Activated naive CD8-positive, alpha-beta T cell treated with anti-CD3 and anti-CD28 coated beads, Interleukin-2, amount 50 U/mL, for 16 hours (primary cell): ENCODE measurements around the gene FES.

ENCODE experiments used
- DNase-seq: peaks from one replicate; pipeline ENCODE4 v3.0.0-alpha.2; 2020; ENCODE audit warnings: low read depth, low spot score

Gene FES

DNA sequence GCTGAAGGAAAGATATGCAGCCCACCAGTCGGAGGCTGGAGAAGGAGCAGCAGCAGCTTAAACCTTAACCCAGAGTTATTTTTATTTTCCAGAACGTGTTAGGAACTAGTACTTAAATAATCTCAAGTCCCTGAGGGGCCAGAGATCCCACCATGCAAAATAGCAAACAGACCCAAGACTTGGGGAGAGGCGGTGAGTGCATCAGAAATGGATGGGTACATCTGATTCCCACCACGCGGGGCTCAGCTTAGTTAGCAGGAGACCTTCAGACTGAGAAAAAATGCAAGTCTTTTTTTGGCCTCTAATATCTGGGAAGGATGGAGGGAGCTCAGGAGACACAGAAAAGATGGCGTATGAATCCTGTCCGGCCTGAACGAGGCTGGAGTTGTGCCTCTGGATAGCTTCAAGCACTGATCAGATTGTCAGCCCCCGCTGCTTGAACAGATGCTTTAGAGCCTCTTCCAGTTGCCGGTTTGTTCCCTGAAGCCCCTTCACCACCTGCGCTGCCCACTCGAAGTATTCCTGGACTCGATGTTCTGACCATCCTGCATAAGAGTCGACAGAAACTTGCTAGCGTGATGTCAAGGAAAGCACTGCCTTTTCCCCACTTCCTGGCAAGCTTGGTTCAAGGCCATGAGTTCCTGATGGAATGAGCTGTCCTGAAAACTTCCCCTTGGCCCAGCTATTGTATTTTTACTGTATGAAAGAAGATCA, 46.7 kb downstream of the FES start:
- DNase-seq, result no peak

DNA sequence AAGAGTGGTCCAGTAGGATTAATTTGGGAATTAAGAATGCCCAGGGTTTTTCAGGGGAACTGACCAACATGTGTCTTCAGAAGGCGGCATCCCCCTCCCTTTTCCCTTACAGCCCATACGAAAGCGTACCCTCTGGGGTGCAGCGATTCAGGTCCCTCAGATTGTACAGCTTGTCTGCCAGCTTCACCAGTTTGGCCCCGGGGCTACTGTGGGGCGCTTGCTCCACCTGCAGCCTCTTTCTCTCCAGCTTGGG, 47.2 kb downstream of the FES start:
- no peak for DNase-seq

DNA sequence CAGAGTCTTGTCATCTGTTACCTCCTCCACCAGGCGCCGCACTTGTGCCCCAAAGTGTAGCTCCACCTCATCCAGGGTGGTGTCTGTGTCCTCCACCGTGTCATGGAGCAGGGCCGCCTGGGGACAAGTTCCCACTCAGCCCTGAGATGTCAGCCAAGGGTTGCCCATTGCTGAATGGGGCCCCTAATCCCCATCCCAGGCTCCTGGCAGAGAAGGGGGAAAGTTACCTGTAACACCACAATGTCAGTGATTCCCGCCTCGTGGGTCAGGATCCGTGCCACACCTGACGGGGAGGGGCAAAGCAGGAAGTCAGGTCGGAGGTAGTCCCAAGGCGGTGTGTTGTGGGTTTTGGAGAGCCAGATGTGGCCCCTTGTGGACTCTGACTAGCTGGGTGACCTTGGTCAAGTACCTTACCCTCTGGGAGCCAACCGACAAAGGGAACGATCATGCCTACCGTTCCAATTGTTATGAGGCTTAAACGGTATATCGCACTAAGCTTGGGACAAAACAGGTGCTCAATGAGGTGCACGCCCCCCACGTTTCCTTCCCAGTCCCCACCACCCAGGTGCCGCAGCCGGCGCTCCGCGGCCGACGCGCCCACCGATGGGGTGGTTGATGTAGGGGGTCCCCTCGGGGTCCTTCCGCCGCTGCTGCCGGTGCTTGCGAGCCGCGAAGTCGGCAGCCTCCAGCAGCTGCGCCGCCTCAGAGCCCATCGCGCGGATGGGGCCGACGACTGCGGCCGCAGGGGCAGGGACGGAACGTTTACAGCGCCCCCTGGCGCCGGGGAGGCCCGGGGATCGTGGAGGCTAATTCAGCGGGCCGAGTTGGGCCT, 47.7 kb downstream of the FES start, which contains the start of gene HDDC3:
Gene HDDC3 (minus strand): TSS at position 722 of the 832 bp plus-strand sequence. CDS start 9 bp downstream, at position 713.
- DNase-seq, result peak; percentile 77

DNA sequence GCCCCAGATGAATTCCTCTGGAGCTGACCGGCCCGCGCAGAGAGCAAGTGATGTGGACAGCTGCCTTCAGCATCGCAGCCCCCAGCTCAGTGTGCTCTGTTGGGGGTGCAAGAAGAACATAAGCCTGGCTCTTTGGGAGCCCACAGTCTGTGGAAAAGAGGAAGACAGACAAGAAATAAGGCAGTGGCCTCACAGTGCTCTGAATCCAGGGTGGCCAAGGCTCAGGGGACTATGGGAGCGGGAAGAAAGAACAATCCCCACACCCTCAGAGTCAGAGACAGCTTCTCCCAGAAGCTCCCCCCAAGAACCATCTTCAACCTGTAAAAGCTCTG, 48.3 kb downstream of the FES start:
- DNase-seq, result no peak

DNA sequence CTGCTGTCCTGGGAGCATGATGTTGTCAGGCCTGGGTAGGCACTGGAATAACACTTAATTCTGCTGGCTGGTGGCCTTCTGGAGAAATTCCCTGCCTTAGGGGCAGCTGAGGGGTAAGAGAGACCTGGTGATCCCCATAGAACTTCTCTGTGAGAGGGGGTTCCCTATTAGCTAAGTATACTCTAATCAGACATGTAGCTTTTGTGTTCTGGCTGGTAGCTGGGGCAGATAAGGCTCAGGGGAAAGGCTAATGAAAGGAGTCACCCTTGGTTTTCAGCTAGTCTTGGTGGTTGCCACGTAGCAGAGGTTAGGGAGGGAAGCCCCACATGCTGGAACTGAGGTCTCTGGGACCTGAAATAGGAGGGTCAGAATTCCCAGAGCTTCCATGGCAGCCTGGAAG, 49.0 kb downstream of the FES start:
- no peak for DNase-seq

DNA sequence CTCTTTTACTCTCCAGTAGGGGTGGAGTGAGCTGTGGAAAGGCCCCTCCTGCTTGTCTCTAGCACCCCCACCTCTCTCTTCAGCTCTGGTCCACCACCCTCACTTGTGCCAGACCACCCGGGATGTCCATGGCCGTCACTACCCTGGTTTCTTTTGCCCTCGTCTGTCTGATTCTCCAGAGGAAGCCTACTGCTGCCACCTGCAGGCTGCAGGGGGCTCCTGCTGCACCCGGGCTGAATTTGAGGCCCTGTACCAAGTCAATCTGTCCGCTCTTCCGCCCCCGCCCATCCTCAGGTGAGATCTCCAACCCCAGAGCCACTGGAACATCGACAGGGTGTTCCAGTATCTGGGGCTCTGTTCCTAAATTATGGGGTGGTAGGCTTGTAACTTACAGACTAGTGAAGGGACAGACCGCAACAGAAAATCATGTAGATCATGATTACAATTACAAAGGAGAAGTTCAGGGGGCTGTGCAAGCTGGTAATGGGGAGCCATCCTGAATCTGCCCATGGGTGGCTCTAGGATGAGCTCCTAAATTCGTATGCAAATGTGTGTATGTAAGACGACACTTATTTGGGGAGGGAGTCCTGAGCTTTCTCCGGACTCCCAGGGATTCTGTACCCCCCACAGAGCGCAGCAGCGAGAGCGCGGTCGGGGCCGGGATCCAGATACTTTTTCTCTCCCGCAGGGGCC, 50.1 kb downstream of the FES start:
- DNase-seq, result peak; percentile 70

DNA sequence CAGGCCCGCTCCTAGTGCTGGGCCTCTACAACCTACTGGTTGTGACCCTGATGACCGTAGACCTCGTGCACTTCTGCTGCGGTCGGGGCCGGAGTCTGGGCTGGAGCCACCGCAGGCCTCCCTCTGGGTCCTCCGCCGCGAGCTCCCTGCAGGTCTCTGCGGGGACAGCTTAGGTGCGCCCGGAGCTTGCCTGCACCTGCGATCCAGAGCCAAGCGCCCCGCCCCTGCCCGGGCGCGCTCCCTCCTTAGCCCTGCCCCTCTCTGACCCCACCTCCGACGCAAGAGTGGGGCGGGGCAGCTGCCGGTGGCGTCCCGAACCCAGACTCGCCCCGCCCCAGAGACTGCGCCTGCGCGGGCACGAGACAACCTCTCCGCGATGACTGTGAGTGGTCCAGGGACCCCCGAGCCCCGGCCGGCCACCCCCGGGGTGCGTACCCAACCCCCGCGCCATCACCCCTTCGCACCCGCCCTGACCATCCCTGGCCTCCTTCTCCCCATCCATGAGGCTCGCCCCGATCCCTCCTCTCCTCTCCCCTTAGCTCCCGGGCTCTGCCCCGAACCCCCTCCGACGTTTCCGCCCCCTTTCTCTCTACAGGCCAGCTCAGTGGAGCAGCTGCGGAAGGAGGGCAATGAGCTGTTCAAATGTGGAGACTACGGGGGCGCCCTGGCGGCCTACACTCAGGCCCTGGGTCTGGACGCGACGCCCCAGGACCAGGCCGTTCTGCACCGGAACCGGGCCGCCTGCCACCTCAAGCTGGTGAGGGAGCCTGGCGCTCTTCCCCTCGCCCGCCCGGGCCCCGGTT, 50.8 kb downstream of the FES start, which contains the start of gene UNC45A:
Gene UNC45A (plus strand): TSS at position 337 of the 803 bp plus-strand sequence. CDS start 40 bp downstream, at position 377.
- DNase-seq, result peak; percentile 94

DNA sequence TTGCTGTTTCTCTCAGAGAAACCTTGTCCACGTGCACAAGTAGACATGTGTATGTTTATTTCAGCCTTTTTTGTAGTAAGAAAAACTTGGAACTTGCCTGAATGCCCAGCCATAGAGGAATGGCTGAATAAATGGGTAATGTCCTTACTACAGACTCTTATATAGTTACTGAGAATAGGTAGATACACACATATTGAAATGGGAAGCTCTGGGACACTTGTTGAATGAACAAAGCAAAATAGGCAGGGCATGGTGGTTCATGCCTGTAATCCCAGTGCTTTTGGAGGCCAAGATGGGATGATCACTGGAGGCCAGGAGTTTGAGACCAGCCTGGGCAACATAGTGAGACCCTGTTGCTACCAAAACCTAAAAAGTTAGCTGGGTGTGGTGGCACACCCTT, 52.5 kb downstream of the FES start:
- no peak for DNase-seq

DNA sequence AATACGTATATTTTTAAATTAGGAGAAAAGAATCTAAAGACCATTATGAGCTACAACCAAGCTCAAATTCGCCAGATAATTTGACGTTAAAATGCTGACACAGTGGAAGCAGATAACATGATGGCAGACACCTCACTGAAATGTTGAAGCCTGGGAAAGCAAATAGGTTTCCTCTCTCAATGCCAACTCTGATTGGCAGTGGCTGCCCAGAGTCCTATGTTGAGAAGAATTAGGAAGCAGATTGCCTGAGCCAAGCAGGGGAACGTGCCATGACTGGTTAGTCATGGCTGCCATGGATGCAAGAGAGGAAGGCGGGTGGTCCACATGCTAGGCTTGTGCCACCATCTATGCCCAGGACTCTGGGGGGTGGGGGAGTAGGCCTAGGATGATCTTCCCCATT, 54.0 kb downstream of the FES start:
- no peak for DNase-seq

DNA sequence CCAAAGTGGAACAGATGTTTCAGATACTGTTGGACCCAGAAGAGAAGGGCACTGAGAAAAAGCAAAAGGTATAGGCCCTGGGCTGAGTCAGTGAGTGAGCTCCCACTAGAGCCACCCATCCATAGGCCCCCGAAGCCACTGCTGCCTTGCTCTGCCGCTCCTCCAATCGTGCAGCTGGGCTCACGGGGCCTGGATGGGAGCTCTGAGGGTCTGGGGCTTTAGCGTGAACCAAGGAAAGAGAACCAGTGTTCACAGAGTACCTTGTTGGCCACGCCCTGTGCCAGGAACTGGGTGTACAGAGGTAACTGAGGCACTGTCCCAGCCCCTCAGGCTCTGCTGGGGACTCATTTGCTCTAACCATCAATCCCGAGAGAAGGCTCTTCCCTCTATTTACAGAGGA, 55.5 kb downstream of the FES start:
- DNase-seq, result no peak

DNA sequence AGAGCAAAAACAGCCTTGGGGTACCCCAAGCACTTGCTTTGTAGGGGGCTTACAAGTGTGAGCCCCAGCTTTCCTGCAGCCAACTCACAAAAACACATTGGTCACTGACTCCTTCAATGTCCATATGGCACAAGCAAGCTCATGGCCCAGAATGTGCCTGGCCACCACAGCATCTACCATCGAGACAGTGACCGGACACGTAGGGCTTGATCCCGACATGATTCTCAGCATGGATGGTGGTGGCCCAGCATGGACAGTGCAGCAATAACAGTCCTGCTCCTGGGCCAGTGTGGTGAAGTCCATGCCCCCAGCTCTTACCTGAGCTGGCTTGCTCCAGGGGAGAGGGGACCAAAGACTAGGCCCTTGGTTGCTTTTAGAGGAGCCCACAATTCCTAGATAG, 56.7 kb downstream of the FES start:
- no peak for DNase-seq

DNA sequence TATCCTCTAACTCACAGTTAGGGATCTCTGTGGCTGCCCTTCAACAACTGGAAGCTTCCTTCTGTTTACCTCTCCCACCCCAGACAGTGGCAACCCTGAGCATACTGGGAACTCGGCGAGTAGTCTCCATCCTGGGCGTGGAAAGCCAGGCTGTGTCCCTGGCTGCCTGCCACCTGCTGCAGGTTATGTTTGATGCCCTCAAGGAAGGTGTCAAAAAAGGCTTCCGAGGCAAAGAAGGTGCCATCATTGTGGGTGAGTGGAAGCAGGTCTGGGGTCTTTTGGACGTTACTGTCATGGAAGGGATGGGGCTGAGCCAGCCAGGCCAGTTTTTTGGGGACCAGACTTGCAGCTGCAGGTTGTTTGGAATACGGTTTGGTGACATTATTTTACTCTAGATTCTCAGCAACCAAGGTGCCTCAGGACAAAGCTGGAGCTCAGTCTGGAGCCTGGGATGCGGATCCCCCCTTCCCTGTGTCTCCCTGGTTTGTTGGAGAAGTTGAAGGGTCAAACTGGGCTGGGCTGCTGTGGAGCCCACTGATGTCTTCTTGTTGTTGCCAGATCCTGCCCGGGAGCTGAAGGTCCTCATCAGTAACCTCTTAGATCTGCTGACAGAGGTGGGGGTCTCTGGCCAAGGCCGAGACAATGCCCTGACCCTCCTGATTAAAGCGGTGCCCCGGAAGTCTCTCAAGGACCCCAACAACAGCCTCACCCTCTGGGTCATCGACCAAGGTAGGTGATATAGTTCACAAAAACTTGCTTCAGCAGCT, 58.2 kb downstream of the FES start:
- DNase-seq, result no peak

DNA sequence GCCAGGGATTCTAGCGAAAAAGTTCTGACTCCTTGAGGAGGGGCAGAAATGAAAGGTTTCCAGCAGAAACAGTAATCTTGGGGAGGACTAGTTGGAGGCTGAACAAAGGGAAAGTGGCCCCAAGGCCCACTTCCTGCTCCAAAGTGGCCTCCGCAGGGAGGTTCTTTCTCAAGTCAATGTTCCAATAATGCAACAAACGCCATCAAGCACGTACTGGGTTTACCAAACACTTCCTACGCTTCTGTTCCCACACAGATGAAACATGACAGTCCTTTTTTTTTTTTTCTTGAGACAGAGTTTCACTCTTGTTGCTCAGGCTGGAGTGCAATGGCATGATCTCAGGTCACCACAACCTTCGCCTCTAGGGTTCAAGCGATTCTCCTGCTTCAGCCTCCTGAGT, 60.8 kb downstream of the FES start:
- no peak for DNase-seq
